Epithelial cell of esophagus (primary cell): Measurements from ENCODE around the gene UTP11.

Experiments
- DNase-seq: peaks from one replicate; pipeline ENCODE4 v3.0.0; 2010; ENCODE audit warnings: low read depth
- H3K4me3 ChIP-seq: 2 replicates; pipeline ENCODE4 v1.5.1; 2011; ENCODE audit warnings: mild to moderate bottlenecking, low read length, control low read depth
- TF ChIP-seq, protein P1 (sequence below): IDR thresholded peaks from 2 replicates; pipeline ENCODE4 v1.5.1; 2011; ENCODE audit warnings: low read depth, mild to moderate bottlenecking, low read length, control low read depth, inconsistent platforms; ENCODE audit not compliant: insufficient read depth; ENCODE audit errors: missing control alignments

The UTP11 gene

DNA sequence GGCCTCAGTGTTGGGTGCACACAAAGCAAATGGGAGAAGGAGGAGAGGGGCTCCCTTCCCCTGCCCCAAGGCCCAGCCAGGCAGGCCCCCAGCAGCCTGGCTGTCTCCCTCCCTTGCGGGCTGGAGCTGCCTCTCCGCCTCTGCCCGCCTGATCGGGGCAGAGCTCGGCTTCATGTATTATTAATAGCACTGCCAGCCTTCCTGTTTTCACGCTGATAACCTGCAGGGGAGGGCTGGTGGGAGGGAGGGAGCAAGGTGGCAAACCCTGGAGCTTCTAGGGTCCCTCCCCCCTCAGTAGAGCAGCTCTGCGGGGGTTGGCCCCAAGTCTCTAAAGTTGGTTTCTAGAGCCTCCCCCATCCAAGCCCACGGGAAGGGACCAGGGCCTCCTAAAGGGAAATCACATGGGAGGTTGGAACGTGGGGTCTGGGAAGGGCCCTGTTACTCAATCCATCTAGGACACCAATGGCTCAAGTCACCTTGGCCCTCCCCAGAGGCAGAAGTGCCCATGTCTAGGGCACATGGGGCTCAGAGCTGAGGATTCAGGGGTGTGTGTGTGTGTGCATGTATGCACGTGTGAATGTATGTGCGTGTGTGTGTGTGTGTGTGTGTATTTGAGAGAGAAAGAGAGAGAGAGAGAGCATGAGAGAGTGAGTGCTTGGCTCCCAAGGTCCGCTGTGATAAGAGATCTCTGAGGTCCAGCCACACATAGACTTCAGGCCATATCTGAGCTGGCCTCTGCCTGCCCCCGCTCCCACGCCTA is 55.9 kb downstream of the UTP11 start:
- DNase-seq = no peak
- TF ChIP-seq, protein P1, sequence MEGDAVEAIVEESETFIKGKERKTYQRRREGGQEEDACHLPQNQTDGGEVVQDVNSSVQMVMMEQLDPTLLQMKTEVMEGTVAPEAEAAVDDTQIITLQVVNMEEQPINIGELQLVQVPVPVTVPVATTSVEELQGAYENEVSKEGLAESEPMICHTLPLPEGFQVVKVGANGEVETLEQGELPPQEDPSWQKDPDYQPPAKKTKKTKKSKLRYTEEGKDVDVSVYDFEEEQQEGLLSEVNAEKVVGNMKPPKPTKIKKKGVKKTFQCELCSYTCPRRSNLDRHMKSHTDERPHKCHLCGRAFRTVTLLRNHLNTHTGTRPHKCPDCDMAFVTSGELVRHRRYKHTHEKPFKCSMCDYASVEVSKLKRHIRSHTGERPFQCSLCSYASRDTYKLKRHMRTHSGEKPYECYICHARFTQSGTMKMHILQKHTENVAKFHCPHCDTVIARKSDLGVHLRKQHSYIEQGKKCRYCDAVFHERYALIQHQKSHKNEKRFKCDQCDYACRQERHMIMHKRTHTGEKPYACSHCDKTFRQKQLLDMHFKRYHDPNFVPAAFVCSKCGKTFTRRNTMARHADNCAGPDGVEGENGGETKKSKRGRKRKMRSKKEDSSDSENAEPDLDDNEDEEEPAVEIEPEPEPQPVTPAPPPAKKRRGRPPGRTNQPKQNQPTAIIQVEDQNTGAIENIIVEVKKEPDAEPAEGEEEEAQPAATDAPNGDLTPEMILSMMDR = no peak
- H3K4me3 ChIP-seq = no peak overlapping the region

DNA sequence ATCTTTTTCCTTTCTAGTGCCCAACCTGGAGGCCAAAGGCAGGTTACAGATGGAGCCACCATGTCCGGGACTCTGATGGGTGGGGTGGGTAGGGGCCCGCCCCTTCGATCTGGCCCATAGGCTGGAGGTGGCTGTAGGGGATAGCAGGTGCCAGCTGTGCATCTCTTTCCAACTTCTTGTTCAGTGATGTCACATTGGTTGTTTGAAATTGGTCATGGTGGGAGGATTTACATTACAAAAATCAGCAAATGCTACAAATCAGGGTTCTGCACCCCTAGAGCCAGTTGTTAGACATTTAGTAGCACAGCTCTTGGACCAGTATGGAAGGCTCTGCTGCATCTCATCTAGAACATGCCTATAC is 56.4 kb downstream of the UTP11 start:
- H3K4me3 ChIP-seq = no peak overlapping the region
- TF ChIP-seq, protein P1 = no peak
- DNase-seq = no peak

DNA sequence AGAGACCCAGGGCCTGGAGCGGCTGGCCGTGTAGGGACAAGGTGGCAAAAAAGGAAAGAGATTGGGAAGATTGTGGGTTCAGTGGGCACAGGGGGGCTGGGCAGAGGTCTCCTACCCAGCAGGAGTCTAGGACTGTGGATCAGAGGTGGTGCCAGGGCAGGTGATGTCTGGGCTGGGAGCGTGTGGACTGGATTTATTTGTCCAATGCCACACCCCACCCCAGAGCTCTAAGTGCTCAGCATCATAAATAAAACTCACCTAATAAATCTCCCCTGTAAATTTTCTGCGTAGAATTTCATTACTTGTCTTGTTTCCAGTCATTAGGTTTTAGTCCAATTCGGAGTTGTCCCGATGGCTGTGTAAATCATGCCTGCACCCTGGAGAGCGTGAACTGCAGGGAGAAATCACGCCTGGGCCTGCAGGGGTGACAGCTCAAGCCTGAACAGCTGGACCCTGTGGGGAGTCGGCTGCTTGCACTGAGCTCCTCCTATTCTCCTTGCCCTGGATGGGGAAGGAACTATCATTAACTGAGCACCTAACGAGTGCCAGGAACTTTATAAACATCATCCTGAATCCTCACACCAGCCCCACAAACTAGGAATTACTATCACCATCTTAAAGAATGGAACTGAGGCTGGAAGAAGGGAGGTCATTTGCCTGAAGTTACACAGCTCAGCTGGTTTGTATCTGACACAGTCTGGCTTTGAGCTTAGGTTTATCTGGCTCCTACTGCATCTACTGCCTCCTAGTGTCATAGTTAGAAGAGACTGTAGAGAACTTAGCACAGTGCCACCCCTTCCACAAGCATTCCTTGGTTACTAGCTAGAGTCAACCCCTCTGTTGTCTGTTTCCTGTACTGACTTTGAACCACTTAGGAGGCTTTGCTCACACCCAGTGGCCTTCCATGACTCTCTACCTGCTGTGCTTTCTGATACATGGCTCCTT is 59.0 kb downstream of the UTP11 start:
- DNase-seq = peak; percentile 48
- TF ChIP-seq, protein P1 = peak; percentile 33
- no peak overlapping the region for H3K4me3 ChIP-seq

DNA sequence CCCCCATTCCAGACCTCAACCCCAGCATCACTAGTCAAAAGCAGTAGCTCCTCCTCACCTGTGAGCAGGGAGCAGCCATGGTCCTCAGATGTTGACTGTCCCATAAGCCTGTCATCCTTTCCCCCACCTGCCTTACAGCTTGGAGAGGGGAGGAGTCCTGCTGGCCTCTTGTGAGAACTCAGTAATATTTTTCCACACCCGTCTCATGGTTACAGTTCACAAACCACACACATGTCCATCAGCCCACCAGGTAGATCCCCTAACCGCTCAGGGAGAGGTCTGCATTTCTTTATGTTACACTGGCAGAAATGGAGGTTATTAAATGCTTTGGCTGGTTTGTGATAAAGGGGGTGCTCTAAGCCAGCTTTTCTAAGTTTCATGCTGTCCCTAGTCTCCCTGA is 60.3 kb downstream of the UTP11 start:
- no peak for DNase-seq
- no peak overlapping the region for H3K4me3 ChIP-seq
- TF ChIP-seq, protein P1 = no peak

DNA sequence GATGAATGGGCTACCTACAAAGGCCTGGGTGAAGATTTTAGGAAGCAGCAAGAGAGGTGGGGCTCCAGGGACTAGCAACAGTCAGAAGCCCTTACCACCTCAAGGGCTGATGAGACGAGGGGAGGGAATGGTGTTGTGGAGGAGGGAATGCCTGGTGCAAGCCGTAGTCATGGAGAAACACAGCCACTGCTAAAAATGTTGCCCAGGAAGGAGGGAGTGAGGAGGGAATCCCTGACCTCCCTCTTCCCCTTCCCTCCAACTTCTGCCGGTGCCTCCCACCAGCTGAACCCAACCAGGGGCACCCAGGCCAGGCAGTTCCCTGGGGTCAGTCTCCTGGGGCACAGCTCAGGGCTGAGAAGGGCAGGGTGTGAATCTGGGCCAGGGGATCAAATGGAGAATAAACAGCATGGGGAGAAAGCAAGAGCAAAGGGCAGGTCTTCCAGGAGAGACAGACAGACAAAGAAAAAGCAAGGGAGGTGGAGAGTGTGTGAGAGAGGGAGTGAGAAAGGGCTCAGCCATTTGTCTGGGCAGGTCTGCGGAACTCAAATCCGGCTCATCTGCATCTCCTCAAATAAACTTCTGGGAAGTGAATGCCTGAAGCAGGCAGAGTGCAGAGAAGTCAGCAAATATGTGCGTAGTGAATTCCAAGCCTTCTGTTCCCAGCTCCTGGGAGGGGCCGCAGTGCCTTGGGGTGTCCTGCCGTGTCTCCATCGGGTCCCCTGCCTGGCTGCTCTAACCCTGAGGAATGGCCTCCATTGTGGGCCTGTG is 61.2 kb downstream of the UTP11 start:
- H3K4me3 ChIP-seq = no peak overlapping the region
- TF ChIP-seq, protein P1 = no peak
- peak; percentile 51 for DNase-seq

DNA sequence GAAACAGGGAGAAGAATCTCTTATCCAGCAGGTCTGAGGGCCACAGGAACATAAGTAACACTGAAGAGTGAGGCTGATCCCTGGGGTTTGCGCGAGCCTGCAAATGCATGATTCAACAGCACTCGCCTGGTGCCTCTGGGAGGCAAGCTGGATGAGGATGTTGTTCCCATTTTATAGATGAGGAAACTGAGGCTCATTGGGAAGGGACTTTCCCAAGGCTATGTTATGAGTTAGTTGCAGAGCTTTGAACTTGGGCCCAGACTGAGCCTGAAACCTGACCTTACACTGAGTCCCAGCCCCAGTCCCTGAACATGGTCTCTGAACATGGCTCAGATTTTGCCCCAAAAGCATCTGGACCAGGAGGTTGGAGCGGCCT is 61.8 kb downstream of the UTP11 start:
- TF ChIP-seq, protein P1 = no peak
- no peak for DNase-seq
- no peak overlapping the region for H3K4me3 ChIP-seq
